HG03565 (cell line): Measurements from ENCODE around the gene ADAM12.

Experiments
- ATAC-seq: cut with Tn5 transposase; IDR thresholded peaks from one replicate; pipeline ENCODE4 v1.9.1; 2021; ENCODE audit warnings: mild to moderate bottlenecking, moderate library complexity; ENCODE audit not compliant: unreplicated experiment

ADAM12 gene

GRCh38 chr10:126218778-126219649, 169.3 kb downstream of the ADAM12 start:
- ATAC-seq: no peak

GRCh38 chr10:126218174-126218573, 170.1 kb downstream of the ADAM12 start:
- no peak for ATAC-seq

- no peak for ATAC-seq
Measured at GRCh38 chr10:126216632-126216961, 171.7 kb downstream of the ADAM12 start.

GRCh38 chr10:126215746-126216631, 172.3 kb downstream of the ADAM12 start:
- ATAC-seq: no peak

- ATAC-seq: no peak
Measured at GRCh38 chr10:126214679-126215078, 173.6 kb downstream of the ADAM12 start.

GRCh38 chr10:126214021-126214420, 174.3 kb downstream of the ADAM12 start:
- no peak for ATAC-seq

- no peak for ATAC-seq
Measured at GRCh38 chr10:126212738-126213137, 175.5 kb downstream of the ADAM12 start.

GRCh38 chr10:126210051-126210651, 178.1 kb downstream of the ADAM12 start:
- no peak for ATAC-seq

- ATAC-seq: no peak
Measured at GRCh38 chr10:126209451-126209850, 178.8 kb downstream of the ADAM12 start.

GRCh38 chr10:126208726-126209302, 179.5 kb downstream of the ADAM12 start:
- ATAC-seq: no peak

- ATAC-seq: no peak
Measured at GRCh38 chr10:126207851-126208250, 180.4 kb downstream of the ADAM12 start.

- no peak for ATAC-seq
Measured at GRCh38 chr10:126207313-126207771, 180.9 kb downstream of the ADAM12 start.

- ATAC-seq: no peak
Measured at GRCh38 chr10:126205486-126206205, 182.6 kb downstream of the ADAM12 start.

GRCh38 chr10:126204320-126204719, 184.0 kb downstream of the ADAM12 start:
- no peak for ATAC-seq

GRCh38 chr10:126203746-126204145, 184.5 kb downstream of the ADAM12 start:
- no peak for ATAC-seq

GRCh38 chr10:126201603-126202002, 186.7 kb downstream of the ADAM12 start:
- no peak for ATAC-seq

- no peak for ATAC-seq
Measured at GRCh38 chr10:126199221-126199998, 188.9 kb downstream of the ADAM12 start.

- ATAC-seq: no peak
Measured at GRCh38 chr10:126198681-126199080, 189.6 kb downstream of the ADAM12 start.

GRCh38 chr10:126197036-126197543, 191.2 kb downstream of the ADAM12 start:
- no peak for ATAC-seq
